TTC549 (cell line): ENCODE data around the gene LPP.
"Not testable (repeated sequence)": the region's sequence is repeated elsewhere in the genome, so short reads cannot be mapped to it uniquely, and the experiment has no call there.

Experiments used
- FAIRE-seq: peaks from 2 replicates; lab custom pipeline; 2012; peaks lifted over from hg19 to GRCh38; lab: Jason Lieb, UNC

LPP gene

GRCh38 chr3:188686324-188686723 lies 532.4 kb downstream of the LPP start:
- no peak for FAIRE-seq

GRCh38 chr3:188687389-188687788 lies 533.4 kb downstream of the LPP start:
- no peak for FAIRE-seq

DNA sequence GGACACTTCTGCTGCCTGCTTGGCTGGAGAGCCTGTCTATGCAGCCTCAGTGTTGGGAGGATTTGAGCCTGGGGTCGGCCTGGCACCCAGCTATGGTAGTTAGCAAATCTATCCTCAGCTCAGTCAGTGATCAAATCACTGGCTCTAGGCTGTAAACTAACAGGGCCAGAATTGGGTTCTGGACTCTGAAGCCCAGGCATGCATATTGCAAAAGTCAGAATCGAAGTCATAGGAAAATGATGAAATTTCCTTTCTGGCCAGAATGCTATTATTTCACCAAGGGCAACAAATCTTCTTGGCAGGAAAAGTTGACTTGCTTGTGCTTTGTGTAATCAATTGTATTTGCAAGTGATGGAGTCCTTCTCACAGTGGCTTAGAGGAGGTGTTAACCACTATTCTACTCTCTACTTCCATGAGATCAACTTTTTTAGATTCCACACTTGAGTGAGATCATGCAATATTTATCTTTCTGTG lies 535.2 kb downstream of the LPP start:
- no peak for FAIRE-seq

- FAIRE-seq = no peak
Measured at GRCh38 chr3:188690064-188690463, 536.1 kb downstream of the LPP start.

- no peak for FAIRE-seq
Measured at GRCh38 chr3:188691004-188691403, 537.0 kb downstream of the LPP start.

- no peak for FAIRE-seq
Measured at GRCh38 chr3:188691665-188692064, 537.7 kb downstream of the LPP start.

DNA sequence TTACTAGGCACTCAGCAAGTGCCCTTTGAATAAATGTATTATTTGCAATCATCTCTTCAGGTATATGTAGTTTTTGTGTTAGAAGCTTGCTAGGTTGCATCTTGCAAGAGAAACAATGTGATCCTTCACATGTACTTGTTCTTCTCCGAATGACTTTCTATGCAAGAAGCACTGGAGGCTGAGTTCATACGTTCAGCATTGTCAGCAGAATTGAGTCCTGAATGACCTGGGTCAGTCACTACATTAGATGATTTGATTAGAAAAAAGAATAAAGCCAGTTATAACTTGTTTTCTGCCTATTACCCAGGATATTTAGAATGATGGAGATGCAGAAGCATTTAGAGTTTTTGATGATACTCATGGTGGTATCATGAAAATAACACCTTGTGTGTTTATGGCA lies 538.7 kb downstream of the LPP start:
- no peak for FAIRE-seq

GRCh38 chr3:188693435-188693834 lies 539.5 kb downstream of the LPP start:
- no peak for FAIRE-seq

DNA sequence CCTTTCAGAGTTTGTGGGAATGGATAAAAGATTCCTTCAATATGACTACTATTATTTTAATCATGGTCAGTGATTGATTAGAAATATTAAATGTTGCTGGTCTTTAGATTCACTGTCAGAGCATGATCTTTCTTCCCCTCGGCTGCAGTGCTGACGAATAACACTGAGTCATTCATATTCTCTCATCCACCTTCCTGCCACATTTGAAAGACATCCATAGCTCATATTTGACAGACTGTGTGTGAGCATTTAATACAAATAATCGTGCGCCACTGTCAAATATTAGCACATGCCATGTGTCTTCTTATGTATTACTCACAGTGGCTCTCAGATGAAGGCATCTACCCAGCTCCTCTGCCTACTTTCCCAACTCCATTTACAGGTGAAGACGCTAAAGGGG lies 541.3 kb downstream of the LPP start:
- FAIRE-seq = no peak

DNA sequence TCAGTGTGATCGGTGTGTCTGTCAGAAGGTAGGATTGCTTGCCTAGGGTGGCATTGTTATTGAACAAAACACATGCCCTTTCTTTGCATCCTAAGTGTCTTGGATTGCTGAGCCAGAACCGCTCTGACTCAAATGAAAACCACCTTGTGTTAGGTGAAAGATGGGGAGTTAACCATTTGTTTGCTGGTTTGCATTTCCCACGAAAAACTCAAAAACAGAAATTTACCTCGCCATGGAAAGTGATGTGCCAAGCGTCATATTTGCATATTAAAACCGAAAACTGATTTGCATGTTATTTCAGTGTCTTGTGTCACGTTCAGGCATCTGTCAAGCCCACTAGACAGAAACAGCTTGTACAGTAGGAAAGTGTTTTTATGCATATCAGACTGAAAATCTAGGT lies 543.2 kb downstream of the LPP start:
- no peak for FAIRE-seq

GRCh38 chr3:188698436-188698835 lies 544.5 kb downstream of the LPP start:
- FAIRE-seq = no peak

- no peak for FAIRE-seq
Measured at GRCh38 chr3:188700501-188700900, 546.5 kb downstream of the LPP start.

- no peak for FAIRE-seq
Measured at GRCh38 chr3:188700918-188701317, 547.0 kb downstream of the LPP start.

- no peak for FAIRE-seq
Measured at GRCh38 chr3:188701485-188701969, 547.6 kb downstream of the LPP start.

GRCh38 chr3:188702028-188702427 lies 548.1 kb downstream of the LPP start:
- FAIRE-seq = not testable (repeated sequence)

DNA sequence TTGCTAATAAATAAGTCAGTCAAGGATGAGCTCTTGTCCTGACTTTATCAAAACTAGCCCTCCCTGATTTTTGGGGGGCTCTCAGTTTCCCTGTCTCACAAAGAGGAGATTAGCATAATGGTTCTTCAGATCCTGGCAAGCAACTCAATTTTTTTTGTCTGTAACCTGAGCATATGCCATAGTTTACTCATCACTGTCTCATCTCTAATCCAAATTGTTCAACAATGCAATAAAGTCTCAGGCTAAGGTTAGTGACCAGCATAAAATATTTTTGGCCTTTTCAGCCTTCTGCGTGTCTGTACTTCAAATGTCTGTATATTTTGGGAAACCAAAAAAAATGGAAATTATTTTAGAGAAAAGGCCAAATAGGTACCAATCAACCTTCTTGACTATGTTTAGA lies 552.2 kb downstream of the LPP start:
- no peak for FAIRE-seq

DNA sequence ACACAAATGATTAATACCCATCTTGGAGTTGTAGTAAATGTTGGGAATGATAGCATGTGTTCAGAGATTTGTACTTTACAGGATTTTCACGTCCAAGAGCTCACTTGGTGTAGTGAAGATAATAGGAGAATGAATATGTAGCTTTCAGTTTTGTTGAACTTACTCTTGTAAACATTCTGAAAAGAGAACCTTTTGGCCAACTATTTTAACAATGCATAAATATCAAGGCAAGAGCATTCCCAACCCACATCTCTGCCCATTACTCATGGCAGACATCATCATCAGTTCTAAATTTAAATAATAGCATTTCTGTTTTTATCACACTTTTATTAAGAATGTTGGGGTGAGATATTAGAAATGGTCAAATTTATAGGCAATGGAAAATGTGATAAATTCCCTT lies 552.6 kb downstream of the LPP start:
- no peak for FAIRE-seq

GRCh38 chr3:188707381-188708288 lies 553.7 kb downstream of the LPP start:
- no peak for FAIRE-seq

- FAIRE-seq = no peak
Measured at GRCh38 chr3:188711881-188712247, 557.9 kb downstream of the LPP start.

DNA sequence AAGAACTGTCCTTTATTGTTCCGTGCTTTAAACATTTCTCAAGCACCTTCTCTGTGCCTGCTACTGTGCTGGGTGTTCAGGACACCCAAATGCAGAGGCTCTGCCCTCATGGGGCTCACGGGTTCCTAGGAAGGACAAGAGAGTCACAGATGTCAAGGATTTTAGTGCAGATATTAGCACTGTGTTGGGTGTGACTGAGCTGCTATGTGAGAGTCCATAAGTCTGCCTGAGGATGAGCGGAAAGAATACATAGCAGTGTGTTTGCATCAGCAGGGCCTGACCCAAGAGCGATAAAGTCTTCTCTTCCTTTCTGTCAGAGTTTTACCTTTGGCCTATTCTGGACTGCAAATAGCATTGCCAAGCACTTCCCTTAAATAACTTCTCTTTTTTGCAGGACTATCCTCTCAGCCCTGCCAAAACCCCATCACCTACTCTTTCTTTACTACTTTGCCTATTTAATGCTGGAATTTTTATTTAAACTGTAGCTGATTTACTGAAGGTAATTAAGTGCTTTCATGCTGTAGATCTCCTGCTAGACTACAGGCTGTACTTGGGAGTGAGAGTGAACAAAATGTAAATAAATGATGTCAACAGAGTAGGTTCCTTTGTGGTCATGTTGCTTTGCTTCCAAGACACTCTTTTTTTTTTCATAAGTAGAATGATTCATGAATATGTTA lies 558.4 kb downstream of the LPP start:
- no peak for FAIRE-seq

- FAIRE-seq = no peak
Measured at GRCh38 chr3:188712991-188713390, 559.0 kb downstream of the LPP start.

GRCh38 chr3:188719545-188719944 lies 565.6 kb downstream of the LPP start:
- FAIRE-seq = no peak

DNA sequence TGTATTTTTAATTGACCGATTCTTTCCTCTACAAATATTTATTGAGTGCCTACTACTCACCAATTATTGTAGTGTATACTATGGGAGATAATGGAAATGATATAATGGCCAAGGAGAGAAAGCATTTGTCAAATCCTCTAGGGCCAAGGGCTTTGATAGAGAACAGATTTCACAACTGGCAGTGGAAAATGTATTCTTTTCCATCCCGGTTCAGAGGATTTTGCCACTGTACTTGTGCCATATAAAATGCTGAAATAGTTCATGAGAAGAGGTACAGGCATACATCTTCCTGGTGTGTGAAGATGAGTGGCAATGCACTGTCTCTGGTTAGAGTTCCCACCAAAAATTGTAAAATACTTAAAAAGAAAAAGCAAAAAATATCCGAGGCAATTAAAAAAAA lies 566.3 kb downstream of the LPP start:
- no peak for FAIRE-seq

- no peak for FAIRE-seq
Measured at GRCh38 chr3:188720636-188721035, 566.7 kb downstream of the LPP start.
